ENCODE results near the gene BLOC1S1.

The BLOC1S1 gene

DNA sequence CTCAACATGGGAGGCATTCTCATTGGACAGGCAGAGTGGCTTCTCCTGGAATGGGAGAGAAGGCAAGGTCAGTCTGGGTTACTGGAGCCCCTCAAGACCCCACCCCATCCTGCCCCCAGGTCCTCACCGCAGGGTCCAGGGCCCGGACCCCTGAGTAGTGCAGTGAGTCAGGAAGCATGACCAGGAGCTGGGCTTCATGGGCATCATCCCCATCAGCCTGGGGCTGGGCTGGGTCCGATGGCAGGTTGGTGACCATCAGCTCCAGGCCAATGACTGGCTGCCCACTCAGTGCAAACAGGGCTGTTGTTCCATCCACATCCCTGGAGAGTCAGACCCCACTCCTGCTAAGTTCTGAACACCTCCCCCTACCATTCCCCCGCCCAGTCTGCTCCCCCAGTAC, 21.2 kb upstream of the BLOC1S1 start:
- no peak for DNase-seq (ENCODE audit: low spot score)

GRCh38 chr12:55695349-55695748, 20.5 kb upstream of the BLOC1S1 start:
- no peak for DNase-seq (ENCODE audit: low spot score)

DNA sequence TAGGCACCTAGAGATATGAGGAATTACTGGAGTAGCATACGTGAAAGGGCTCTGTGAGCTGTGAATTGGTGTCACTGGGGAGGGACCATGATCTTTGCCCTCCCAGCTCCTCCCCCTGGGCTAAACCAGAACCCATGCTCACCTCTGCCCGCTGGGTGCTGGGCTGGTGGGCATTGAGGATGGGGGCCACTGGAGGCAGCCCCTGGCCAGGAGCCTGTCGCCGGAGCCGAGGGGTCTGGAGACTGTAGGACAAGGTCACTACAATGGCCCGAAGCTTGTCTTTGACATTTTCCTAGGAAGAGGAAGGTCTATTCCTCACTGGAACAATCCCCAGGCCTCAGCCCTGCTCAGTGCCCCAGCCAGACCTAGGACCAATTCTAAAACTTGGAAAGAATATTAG, 19.7 kb upstream of the BLOC1S1 start:
- DNase-seq (ENCODE audit: low spot score): no peak

GRCh38 chr12:55696796-55697462, 18.9 kb upstream of the BLOC1S1 start:
- DNase-seq (ENCODE audit: low spot score): no peak

- DNase-seq (ENCODE audit: low spot score): no peak
Observed at GRCh38 chr12:55697686-55698085, 18.2 kb upstream of the BLOC1S1 start.

- no peak for DNase-seq (ENCODE audit: low spot score)
Observed at GRCh38 chr12:55698241-55698955, 17.4 kb upstream of the BLOC1S1 start.

- no peak for DNase-seq (ENCODE audit: low spot score)
Observed at GRCh38 chr12:55698965-55699364, 16.9 kb upstream of the BLOC1S1 start.

GRCh38 chr12:55699471-55700055, 16.3 kb upstream of the BLOC1S1 start:
- DNase-seq (ENCODE audit: low spot score): no peak

DNA sequence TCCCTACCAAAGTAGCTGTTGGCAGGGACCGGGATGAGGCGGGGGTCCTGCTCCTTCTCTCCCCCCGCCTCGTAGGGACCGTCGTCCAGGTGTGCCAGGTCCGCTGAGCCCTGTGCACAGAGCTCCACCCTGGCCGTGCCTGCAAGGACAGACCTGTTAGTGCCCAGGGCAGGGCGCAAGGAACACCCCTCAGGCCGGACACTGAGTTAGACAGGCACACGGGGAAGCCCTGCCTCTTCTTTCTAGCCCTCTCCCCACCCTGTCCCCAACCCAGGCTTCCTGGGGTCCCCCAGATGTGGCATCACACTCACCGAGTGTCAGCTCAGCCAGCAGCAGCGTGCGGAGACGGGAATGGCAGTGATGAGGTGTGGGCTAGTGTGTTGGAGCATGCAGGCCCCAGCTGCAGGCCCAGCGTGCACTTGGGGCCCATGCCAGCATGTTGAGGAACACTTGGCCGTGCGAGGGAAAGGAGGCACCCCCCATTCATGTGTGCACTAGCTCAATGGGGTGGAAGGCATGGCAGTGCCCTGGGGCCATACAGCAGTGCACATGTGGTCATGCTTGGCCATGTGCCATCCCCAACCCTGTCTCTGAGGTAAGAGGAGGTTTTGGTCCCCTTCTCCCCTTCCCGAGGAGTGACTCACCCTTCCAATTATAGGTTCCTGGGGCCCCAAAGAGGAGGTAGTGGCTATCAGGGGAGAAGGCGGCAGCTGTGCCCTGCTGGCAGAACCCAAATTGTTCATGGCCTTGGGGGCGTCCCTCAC, 15.4 kb upstream of the BLOC1S1 start:
- DNase-seq (ENCODE audit: low spot score): no peak

DNA sequence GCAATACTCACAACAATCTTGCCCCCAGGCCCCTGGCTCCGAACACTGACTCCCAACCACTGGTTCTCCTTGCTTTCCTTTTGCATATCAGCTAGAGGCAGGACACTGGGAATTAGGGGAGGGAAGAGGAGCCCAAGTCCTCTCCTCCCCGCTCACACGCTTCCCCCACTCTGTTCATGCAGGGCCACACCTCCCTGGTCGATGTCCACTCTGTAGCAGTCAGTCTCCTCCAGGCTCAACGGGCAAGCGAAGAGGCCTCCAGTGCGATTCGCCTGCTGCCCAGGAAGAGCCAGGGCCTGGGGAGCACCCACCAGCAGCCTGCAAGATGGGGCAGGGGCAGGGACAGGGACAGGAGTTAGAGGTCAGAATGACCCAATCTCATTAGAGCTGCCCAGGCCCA, 13.0 kb upstream of the BLOC1S1 start:
- no peak for DNase-seq (ENCODE audit: low spot score)

DNA sequence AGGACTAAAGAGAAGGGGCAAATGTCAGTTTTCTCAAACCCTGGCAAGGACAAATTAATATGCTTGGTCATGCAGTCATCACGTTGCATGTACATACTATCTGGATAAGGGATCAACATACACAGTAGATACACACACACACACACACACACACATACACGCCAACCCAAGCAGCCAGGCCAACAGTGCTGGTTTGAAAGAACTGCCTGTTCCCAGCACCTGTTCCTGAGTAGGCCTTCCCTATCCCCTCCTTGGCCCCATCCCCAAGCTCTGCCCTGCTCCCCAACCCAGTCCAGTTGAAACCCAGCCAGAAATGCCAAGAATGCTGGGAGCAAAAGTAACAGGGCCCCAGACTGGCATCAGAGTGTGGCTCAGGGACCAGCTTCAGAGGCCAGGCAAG, 12.6 kb upstream of the BLOC1S1 start:
- no peak for DNase-seq (ENCODE audit: low spot score)

GRCh38 chr12:55703901-55704761, 11.7 kb upstream of the BLOC1S1 start:
- DNase-seq (ENCODE audit: low spot score): no peak

- DNase-seq (ENCODE audit: low spot score): no peak
Observed at GRCh38 chr12:55704824-55705718, 10.8 kb upstream of the BLOC1S1 start.

DNA sequence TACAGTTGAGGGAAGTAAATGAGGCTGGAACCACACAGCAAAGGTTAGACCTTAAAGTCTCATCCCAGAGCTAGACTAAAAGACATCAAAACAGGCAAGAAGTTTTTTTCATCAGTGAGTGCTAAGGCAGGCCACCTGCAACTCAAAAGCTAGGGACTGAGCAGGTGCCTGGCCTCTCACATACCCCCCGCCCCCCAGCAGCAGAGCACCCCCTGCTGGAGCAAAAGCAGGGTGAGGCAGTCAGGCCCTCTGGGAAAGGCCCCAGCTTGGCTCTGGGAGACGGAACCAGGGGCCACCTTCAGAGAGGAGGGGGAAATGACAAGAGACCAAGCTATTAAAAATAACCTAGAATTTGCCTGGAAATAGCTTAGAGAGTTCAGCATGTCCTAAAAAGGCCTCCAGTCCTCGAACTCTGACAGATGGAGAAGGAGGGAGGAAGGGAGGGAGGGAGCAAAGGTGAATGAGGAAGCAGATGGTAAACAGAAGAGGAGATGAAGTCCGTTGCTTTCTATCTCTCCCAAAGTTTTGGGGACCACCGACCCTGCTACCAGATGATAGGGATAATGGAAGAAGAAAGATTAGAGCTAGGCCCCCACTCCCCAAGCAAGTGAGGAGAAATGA, 10.0 kb upstream of the BLOC1S1 start:
- DNase-seq (ENCODE audit: low spot score): no peak

GRCh38 chr12:55706568-55707218, 9.2 kb upstream of the BLOC1S1 start:
- DNase-seq (ENCODE audit: low spot score): no peak

DNA sequence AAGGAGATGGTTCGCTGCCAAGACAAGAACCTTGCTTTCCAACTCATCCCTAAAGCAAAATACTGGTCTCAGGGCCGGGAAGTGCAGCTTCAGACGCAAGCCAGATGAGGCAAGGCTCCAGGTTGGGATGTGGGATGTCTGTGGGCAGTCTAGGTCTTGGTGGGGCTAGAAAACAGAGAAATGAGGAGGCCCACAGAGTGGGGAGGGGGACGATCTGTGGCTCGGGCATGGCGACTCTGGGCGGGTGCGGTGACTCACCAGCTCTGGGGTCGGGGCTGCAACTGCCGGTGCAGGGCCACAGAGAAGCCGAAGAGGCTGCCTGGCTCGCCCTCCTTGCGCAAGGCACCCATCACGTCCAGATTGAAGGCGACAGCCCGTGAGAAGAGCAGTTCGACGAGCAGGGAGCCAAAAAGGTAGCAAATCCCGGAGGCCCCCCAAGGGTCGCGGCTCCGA, 8.6 kb upstream of the BLOC1S1 start:
- DNase-seq (ENCODE audit: low spot score): no peak

- DNase-seq (ENCODE audit: low spot score): no peak
Observed at GRCh38 chr12:55707841-55708694, 7.8 kb upstream of the BLOC1S1 start, which contains the start of gene ITGA7. Gene ITGA7, minus strand, starts transcription at chr12:55707904. Its CDS starts 222 bp downstream, at chr12:55707682.

- DNase-seq (ENCODE audit: low spot score): no peak
Observed at GRCh38 chr12:55708695-55709233, 7.1 kb upstream of the BLOC1S1 start.
